Endothelial cell of umbilical vein (primary cell): ENCODE data around the gene RANBP3. TPM values are rescaled to one million over a fixed set of nuclear protein-coding genes. Genes with fewer than 3 reads are reported as not detected.
"Not testable (repeated sequence)": the region's sequence is repeated elsewhere in the genome, so short reads cannot be mapped to it uniquely, and the experiment has no call there.

ENCODE experiments used
- BruUV-seq: library from RNA; stranded (reverse); fragments of 400-500 nt; replicated peaks from 2 replicates; lab custom pipeline; 2021; lab: Mats Ljungman, UMichigan
- CTCF ChIA-PET: fragments of 300-600, 350-600 bp; sonication (Branson Sonifier 250); formaldehyde crosslinking; loops from one replicate; lab custom pipeline; 2021; ENCODE audit warnings: antibody characterized with exemption, inconsistent platforms; lab: Charles Lee
- POLR2A ChIA-PET: fragments of 300-600, 350-600 bp; sonication (Branson Sonifier 250); formaldehyde crosslinking; loops from one replicate; lab custom pipeline; 2021; ENCODE audit warnings: antibody characterized with exemption, inconsistent platforms; lab: Charles Lee
- DNase-seq: peaks from one replicate; pipeline ENCODE4 v3.0.0-alpha.2; 2011; ENCODE audit warnings: low read depth, low spot score
- FAIRE-seq: peaks from 2 replicates; lab custom pipeline; 2011; peaks lifted over from hg19 to GRCh38; lab: Jason Lieb, UNC
- H2AFZ ChIP-seq: 2 replicates; pipeline ENCODE4 v1.6.0; 2012; ENCODE audit warnings: low read depth, low read length, control low read depth, inconsistent platforms
- H3K27ac ChIP-seq: 2 replicates; pipeline ENCODE4 v1.5.1; 2011; ENCODE audit warnings: low read depth, mild to moderate bottlenecking, control low read depth, low read length, moderate library complexity; ENCODE audit not compliant: insufficient read depth
- H3K27me3 ChIP-seq, 2 experiments: 2 replicates each; pipeline versions ENCODE4 v1.6.0 to v1.6.1; 2011; ENCODE audit warnings: low read length in 2 of 2, mixed read lengths in 1 of 2; ENCODE audit not compliant: control insufficient read depth in 2 of 2, insufficient read depth in 2 of 2
- H3K36me3 ChIP-seq, 2 experiments: 2 replicates in 1 of 2; 3 replicates in 1 of 2; pipeline ENCODE4 v1.5.1; 2011; ENCODE audit warnings: low read length in 2 of 2, mild to moderate bottlenecking in 1 of 2, moderate library complexity in 1 of 2; ENCODE audit not compliant: control insufficient read depth in 2 of 2, insufficient read depth in 2 of 2; ENCODE audit errors: extremely low read depth in 1 of 2
- H3K4me1 ChIP-seq: 3 replicates; pipeline ENCODE4 v1.5.1; 2011; ENCODE audit warnings: mild to moderate bottlenecking, low read length; ENCODE audit not compliant: control insufficient read depth, insufficient read depth; ENCODE audit errors: extremely low read depth
- H3K4me2 ChIP-seq: 2 replicates; pipeline ENCODE4 v1.6.1; 2011; ENCODE audit warnings: low read length, control low read depth, mixed read lengths; ENCODE audit not compliant: insufficient read depth
- H3K4me3 ChIP-seq, 3 experiments: fragments of 200-600 bp in 1 of 3; sonication (generic), shearing (Covaris generic) in 1 of 3; replicated peaks in 1 of 3; 2 replicates each; pipeline ENCODE4 v1.5.1; 2011 to 2016; ENCODE audit warnings: control low read depth in 3 of 3, low read length in 3 of 3, mild to moderate bottlenecking in 2 of 3, inconsistent platforms in 1 of 3, low read depth in 1 of 3, moderate library complexity in 1 of 3; ENCODE audit not compliant: insufficient read depth in 1 of 3
- H3K79me2 ChIP-seq: 2 replicates; pipeline ENCODE4 v1.6.0; 2012; ENCODE audit warnings: low read length, inconsistent platforms; ENCODE audit not compliant: control insufficient read depth, insufficient read depth
- H3K9ac ChIP-seq: replicated peaks from 2 replicates; pipeline ENCODE3; 2011; ENCODE audit warnings: low read length, control low read depth; ENCODE audit not compliant: insufficient read depth; ENCODE audit errors: extremely low read depth
- H3K9me1 ChIP-seq: replicated peaks from 3 replicates; pipeline ENCODE4 v1.6.0; 2011; ENCODE audit warnings: mild to moderate bottlenecking, low read length; ENCODE audit not compliant: control insufficient read depth, insufficient read depth; ENCODE audit errors: extremely low read depth
- H3K9me3 ChIP-seq: replicated peaks from 2 replicates; pipeline ENCODE4 v1.5.1; 2012; ENCODE audit warnings: low read length, inconsistent platforms; ENCODE audit not compliant: control insufficient read depth, insufficient read depth
- H4K20me1 ChIP-seq: replicated peaks from 2 replicates; pipeline ENCODE3; 2011; ENCODE audit warnings: mild to moderate bottlenecking, low read length; ENCODE audit not compliant: control insufficient read depth, insufficient read depth; ENCODE audit errors: extremely low read depth
- EZH2 ChIP-seq: IDR thresholded peaks from 2 replicates; pipeline ENCODE4 v1.6.1; 2012; ENCODE audit warnings: borderline replicate concordance, low read depth, mild to moderate bottlenecking, moderate library complexity, low read length, inconsistent platforms; ENCODE audit not compliant: severe bottlenecking
- FOS ChIP-seq: IDR thresholded peaks from 2 replicates; pipeline ENCODE4 v1.6.1; 2011; ENCODE audit warnings: mild to moderate bottlenecking, low read length, moderate library complexity, borderline replicate concordance; ENCODE audit not compliant: insufficient read depth
- GATA2 ChIP-seq: IDR thresholded peaks from 2 replicates; pipeline ENCODE4 v1.7.0; 2011; ENCODE audit warnings: low read depth, mild to moderate bottlenecking, moderate library complexity, mixed read lengths, low read length; ENCODE audit not compliant: insufficient read length, insufficient read depth
- JUN ChIP-seq: IDR thresholded peaks from 2 replicates; pipeline ENCODE4 v1.6.1; 2011; ENCODE audit warnings: borderline replicate concordance, low read depth; ENCODE audit not compliant: insufficient read length, insufficient read depth
- MYC ChIP-seq: IDR thresholded peaks from one replicate; pipeline ENCODE4 v1.6.1; 2011; ENCODE audit warnings: mild to moderate bottlenecking, low read depth, low read length
- POLR2A ChIP-seq: IDR thresholded peaks from 2 replicates; pipeline ENCODE4 v1.6.1; 2012; ENCODE audit warnings: low read depth, mild to moderate bottlenecking, control low read depth, low read length
- POLR2AphosphoS5 ChIP-seq: IDR thresholded peaks from 2 replicates; pipeline ENCODE4 v1.6.1; 2012; ENCODE audit warnings: low read depth, mild to moderate bottlenecking, control low read depth, low read length, moderate library complexity; ENCODE audit not compliant: insufficient read depth
- dilution Hi-C: fragments of 300-500 bp; cut with MboI; formaldehyde crosslinking; loops from one replicate; pipeline ENCODE4 v1.15.0; 2019; ENCODE audit warnings: low sequenced_read_pairs; ENCODE audit not compliant: extremely low pct_ligation_motif_present
- intact Hi-C: fragments of 100-400 bp; cut with micrococcal nuclease; formaldehyde crosslinking; loops from one replicate; pipeline ENCODE4 v1.10.0; 2022
- polyA plus RNA-seq, 4 experiments: library from polyadenylated mRNA; depleted of rRNA in 3 of 4; stranded (reverse) in 3 of 4; unstranded in 1 of 4; fragments of >200 nt; gene quantifications; 2 replicates each; pipeline versions ENCODE4 v1.2.1 to v1.2.3, GENCODE V29; 2011 to 2012; ENCODE audit warnings: missing spikeins in 1 of 4
- total RNA-seq: library from RNA; stranded (reverse); gene quantifications from 2 replicates; pipeline ENCODE4 v1.2.3, GENCODE V29; 2021
- TF ChIP-seq, protein P1 (sequence below), 2 donors: IDR thresholded peaks; 1 replicate in 1 of 2; 2 replicates in 1 of 2; pipeline ENCODE4 v1.5.1; 2011; ENCODE audit warnings: low read length in 2 of 2, mild to moderate bottlenecking in 2 of 2, moderate library complexity in 2 of 2, control low read depth in 1 of 2, inconsistent platforms in 1 of 2, low read depth in 1 of 2; ENCODE audit not compliant: insufficient read depth in 1 of 2; ENCODE audit errors: extremely low read depth in 1 of 2
- TF ChIP-seq, protein P2 (sequence below): IDR thresholded peaks from 2 replicates; pipeline ENCODE4 v1.6.1; 2011; ENCODE audit not compliant: insufficient read depth, insufficient read length

RANBP3 gene
- total and polyA plus RNA-seq, 2 donors (not counting 3 experiments of a cell fraction or from before 2014, with no cell fraction given), result 72.3 to 85.3 TPM

DNA sequence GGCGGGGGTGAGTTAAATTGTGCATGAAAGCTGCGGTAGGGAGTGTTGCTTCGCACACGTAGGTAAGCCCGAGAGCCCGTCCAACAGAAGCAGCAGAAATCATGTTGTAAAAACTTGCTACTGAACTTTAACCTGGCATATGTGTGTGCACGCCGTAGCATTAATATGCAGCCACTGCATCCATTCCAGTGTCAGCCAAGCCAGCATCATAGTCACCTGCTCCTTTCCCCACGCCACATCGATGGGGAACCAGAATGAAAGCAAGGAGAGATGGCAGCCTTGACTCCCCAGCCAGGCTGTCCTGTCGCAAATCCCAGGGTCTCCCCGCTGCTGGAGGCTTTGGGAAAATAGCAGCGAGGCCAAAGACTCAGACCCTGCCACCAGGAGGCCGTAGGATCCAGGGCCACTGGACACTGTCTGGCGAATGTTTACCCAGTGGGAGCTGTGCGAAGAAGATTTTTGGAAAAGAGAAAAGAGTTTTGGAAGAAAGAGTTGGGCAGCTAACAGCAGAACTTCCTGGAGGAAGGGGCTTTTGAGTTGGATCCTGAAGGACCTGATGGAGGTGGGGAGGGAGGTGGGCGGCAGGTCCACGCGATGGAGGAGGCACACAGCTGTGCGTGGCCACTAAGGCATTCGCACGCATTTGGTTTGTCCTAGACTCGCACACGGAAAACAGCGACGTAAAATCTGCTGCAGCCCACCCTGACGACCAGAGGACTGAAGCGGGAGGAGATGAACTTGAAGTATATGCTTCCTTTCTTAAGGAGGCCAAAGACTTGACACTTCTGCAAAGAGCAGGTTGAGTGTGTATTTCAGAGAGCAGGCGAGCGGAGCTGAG lies 48.7 kb upstream of the RANBP3 start:
- no TSS peak for BruUV-seq
- POLR2A ChIA-PET, result no interaction called here
- H2AFZ ChIP-seq, result no peak overlapping the region
- intact Hi-C loops (no loop called here), dilution Hi-C loops (loop anchor here (25.0 kb wide), 1 partner anchor 111 kb away; the partner anchor contains the start of gene ACSBG2)
- H3K27ac ChIP-seq, result no peak overlapping the region
- H3K9me1 ChIP-seq, result no peaks in the 10 kb centered on the region
- no peak overlapping the region for H3K9ac ChIP-seq
- FAIRE-seq (no peak), DNase-seq (no peak)
- no peak overlapping the region for H3K4me2 ChIP-seq
- no peaks in the 10 kb centered on the region for H3K36me3 ChIP-seq
- no peaks in the 10 kb centered on the region for H3K9me3 ChIP-seq
- H3K4me3 ChIP-seq, result no peak overlapping the region
- H3K4me1 ChIP-seq, result peaks cover 12% of the 10 kb centered on the region
- H3K27me3 ChIP-seq, result no peaks in the 10 kb centered on the region
- TF ChIP-seq JUN (no peak), EZH2 (no peak), GATA2 (no peak), MYC (no peak), POLR2A (no peak), FOS (no peak), POLR2AphosphoS5 (no peak)
- TF ChIP-seq, protein P1, sequence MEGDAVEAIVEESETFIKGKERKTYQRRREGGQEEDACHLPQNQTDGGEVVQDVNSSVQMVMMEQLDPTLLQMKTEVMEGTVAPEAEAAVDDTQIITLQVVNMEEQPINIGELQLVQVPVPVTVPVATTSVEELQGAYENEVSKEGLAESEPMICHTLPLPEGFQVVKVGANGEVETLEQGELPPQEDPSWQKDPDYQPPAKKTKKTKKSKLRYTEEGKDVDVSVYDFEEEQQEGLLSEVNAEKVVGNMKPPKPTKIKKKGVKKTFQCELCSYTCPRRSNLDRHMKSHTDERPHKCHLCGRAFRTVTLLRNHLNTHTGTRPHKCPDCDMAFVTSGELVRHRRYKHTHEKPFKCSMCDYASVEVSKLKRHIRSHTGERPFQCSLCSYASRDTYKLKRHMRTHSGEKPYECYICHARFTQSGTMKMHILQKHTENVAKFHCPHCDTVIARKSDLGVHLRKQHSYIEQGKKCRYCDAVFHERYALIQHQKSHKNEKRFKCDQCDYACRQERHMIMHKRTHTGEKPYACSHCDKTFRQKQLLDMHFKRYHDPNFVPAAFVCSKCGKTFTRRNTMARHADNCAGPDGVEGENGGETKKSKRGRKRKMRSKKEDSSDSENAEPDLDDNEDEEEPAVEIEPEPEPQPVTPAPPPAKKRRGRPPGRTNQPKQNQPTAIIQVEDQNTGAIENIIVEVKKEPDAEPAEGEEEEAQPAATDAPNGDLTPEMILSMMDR (IDR thresholded peaks at IDR 0.05; ENCODE audit: extremely low read depth in 1 of 2, insufficient read depth in 1 of 2, low read depth in 1 of 2, low read length in 2 of 2), result no peak
- TF ChIP-seq, protein P2, sequence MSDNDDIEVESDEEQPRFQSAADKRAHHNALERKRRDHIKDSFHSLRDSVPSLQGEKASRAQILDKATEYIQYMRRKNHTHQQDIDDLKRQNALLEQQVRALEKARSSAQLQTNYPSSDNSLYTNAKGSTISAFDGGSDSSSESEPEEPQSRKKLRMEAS, result no peak
- H3K79me2 ChIP-seq, result no peaks in the 10 kb centered on the region
- CTCF ChIA-PET, result interaction anchor here (1.2 to 1.6 kb wide), 2 partner anchors 39 to 94 kb away, joined by 3 read pairs; no protein-coding TSS in a partner anchor
- no peaks in the 10 kb centered on the region for H4K20me1 ChIP-seq

DNA sequence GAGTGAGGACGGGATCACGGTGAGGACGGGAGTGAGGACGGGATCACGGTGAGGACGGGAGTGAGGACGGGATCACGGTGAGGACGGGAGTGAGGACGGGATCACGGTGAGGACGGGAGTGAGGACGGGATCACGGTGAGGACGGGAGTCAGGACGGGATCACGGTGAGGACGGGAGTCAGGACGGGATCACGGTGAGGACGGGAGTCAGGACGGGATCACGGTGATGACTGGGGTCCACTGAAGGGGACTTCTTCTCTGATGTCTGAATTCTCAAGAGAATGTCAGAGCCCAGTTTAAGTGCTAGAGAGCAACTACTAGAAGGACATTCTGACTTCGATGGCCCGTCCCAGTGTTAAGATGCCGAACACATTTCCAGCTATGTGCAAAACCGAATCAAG lies 46.8 kb upstream of the RANBP3 start:
- intact Hi-C loops, result loop anchor here (5.0 kb wide), 1 partner anchor 122 kb away; the partner anchor contains the start of genes NDUFA11 and VMAC
- dilution Hi-C loops, result loop anchor here (25.0 kb wide), 1 partner anchor 113 kb away; the partner anchor contains the start of gene ACSBG2
- H3K4me1 ChIP-seq, result peaks cover 12% of the 10 kb centered on the region
- H3K79me2 ChIP-seq, H3K9me1 ChIP-seq, H3K27me3 ChIP-seq, H3K9ac ChIP-seq, H3K36me3 ChIP-seq, H2AFZ ChIP-seq, POLR2A ChIA-PET, H3K27ac ChIP-seq, H3K9me3 ChIP-seq, H3K4me2 ChIP-seq, BruUV-seq, FAIRE-seq, H3K4me3 ChIP-seq, H4K20me1 ChIP-seq, DNase-seq: not testable (repeated sequence)
- CTCF ChIA-PET, result interaction anchor here (1.1 to 1.7 kb wide), 4 partner anchors 10 to 96 kb away, joined by 3 to 5 read pairs (median 4); no protein-coding TSS in a partner anchor
